GM12891 (cell line): ENCODE results near the gene DNAAF8.

Experiments
- PAX5 ChIP-seq: IDR thresholded peaks from 2 replicates; pipeline ENCODE4 v1.6.1; 2011; ENCODE audit warnings: low read length, moderate library complexity, mild to moderate bottlenecking; ENCODE audit not compliant: insufficient read depth, severe bottlenecking
- POLR2A ChIP-seq: IDR thresholded peaks from 2 replicates; pipeline ENCODE4 v1.6.1; 2011; ENCODE audit warnings: low read depth, low read length, control low read depth
- POLR2AphosphoS5 ChIP-seq: IDR thresholded peaks from 2 replicates; pipeline ENCODE4 v1.6.1; 2011; ENCODE audit warnings: low read depth, low read length, control low read depth
- POU2F2 ChIP-seq: IDR thresholded peaks from 2 replicates; pipeline ENCODE4 v1.6.1; 2011; ENCODE audit warnings: low read depth, mild to moderate bottlenecking, control low read depth, low read length, moderate library complexity
- SPI1 ChIP-seq: IDR thresholded peaks from 2 replicates; pipeline ENCODE4 v1.6.1; 2011; ENCODE audit warnings: low read depth, low read length, control low read depth
- TAF1 ChIP-seq: IDR thresholded peaks from 2 replicates; pipeline ENCODE4 v1.6.1; 2011; ENCODE audit warnings: low read depth, low read length, control low read depth

- no peak for TF ChIP-seq TAF1
- no peak for TF ChIP-seq POLR2AphosphoS5
- TF ChIP-seq POLR2A, result no peak
- no peak for TF ChIP-seq SPI1
- no peak for TF ChIP-seq PAX5
- TF ChIP-seq POU2F2, result no peak
Observed at GRCh38 chr16:4737545-4737944, 3.2 kb downstream of the DNAAF8 start.
